K562 (cell line): ENCODE measurements around the gene PATL2. TPM values are rescaled to one million over a fixed set of nuclear protein-coding genes. Genes with fewer than 3 reads are reported as not detected.
"Not testable (repeated sequence)": the region's sequence is repeated elsewhere in the genome, so short reads cannot be mapped to it uniquely, and the experiment has no call there.

Experiments used
- ATAC-seq: fragments of 200-7000 bp; cut with Tn5 transposase; 3 replicates; pipeline ENCODE4 v1.9.1; 2020; ENCODE audit warnings: moderate library complexity
- BruUV-seq: library from RNA; stranded (reverse); fragments of 400-500 nt; replicated peaks from 2 replicates; lab custom pipeline; 2021; lab: Mats Ljungman, UMichigan
- CTCF ChIA-PET: fragments of 300-600 bp; formaldehyde crosslinking; extraction: SDS; loops from one replicate; lab custom pipeline; 2021; ENCODE audit warnings: low intra/inter-chr PET ratio; lab: Yijun Ruan, JAX
- POLR2A ChIA-PET: fragments of 300-600, 350-650 bp; sonication (Branson Sonifier 250); formaldehyde crosslinking; extraction: SDS; loops from one replicate; lab custom pipeline; 2021; ENCODE audit warnings: antibody characterized with exemption, inconsistent platforms; lab: Yijun Ruan, JAX
- DNase-seq, 4 experiments: peaks; one replicate each; pipeline versions ENCODE4 v3.0.0 to v3.0.0-alpha.2; 2011 to 2018; ENCODE audit warnings: low spot score in 3 of 4, mixed read lengths in 3 of 4; ENCODE audit errors: extremely low read depth in 1 of 4
- FAIRE-seq: peaks from 2 replicates; lab custom pipeline; 2011; peaks lifted over from hg19 to GRCh38; lab: Jason Lieb, UNC
- H2AFZ ChIP-seq: 2 replicates; pipeline ENCODE4 v1.6.0; 2011; ENCODE audit warnings: low read depth, low read length, control low read depth, inconsistent platforms
- H3K27ac ChIP-seq: fragments of 200-600 bp; 3 replicates; pipeline ENCODE4 v1.8.0; 2011; ENCODE audit warnings: low read depth, mild to moderate bottlenecking, control low read depth, inconsistent platforms, low read length, moderate library complexity, mixed read lengths; ENCODE audit errors: extremely low read depth
- H3K27me3 ChIP-seq, 2 experiments: fragments of 300-600 bp in 1 of 2; 2 replicates in 1 of 2; 3 replicates in 1 of 2; pipeline versions ENCODE4 v1.6.0 to v1.8.0; 2011; ENCODE audit warnings: inconsistent platforms in 2 of 2, low read length in 2 of 2, mild to moderate bottlenecking in 1 of 2, mixed read lengths in 1 of 2, moderate library complexity in 1 of 2; ENCODE audit not compliant: control insufficient read depth in 2 of 2, insufficient read depth in 2 of 2
- H3K36me3 ChIP-seq: fragments of 300-600 bp; 3 replicates; pipeline ENCODE4 v1.8.0; 2011; ENCODE audit warnings: mild to moderate bottlenecking, low read length, inconsistent platforms; ENCODE audit not compliant: control insufficient read depth, insufficient read depth
- H3K4me1 ChIP-seq, 2 experiments: fragments of 200-600 bp in 1 of 2; replicated peaks in 1 of 2; 2 replicates in 1 of 2; 3 replicates in 1 of 2; pipeline versions ENCODE4 v1.5.1 to v1.8.0; 2011; ENCODE audit warnings: inconsistent platforms in 2 of 2, low read length in 2 of 2, mild to moderate bottlenecking in 1 of 2, mixed read lengths in 1 of 2, moderate library complexity in 1 of 2; ENCODE audit not compliant: control insufficient read depth in 2 of 2, insufficient read depth in 2 of 2
- H3K4me2 ChIP-seq: 2 replicates; pipeline ENCODE4 v1.6.1; 2011; ENCODE audit warnings: low read length, control low read depth, inconsistent platforms, mixed read lengths; ENCODE audit not compliant: insufficient read depth
- H3K4me3 ChIP-seq: fragments of 200-600 bp; sonication (generic), shearing (Covaris generic); 2 replicates; pipeline ENCODE4 v1.5.1; 2016; ENCODE audit warnings: control low read depth, inconsistent platforms
- H3K79me2 ChIP-seq: fragments of 200-600 bp; 3 replicates; pipeline ENCODE4 v1.8.0; 2011; ENCODE audit warnings: low read length, inconsistent platforms; ENCODE audit not compliant: control insufficient read depth, insufficient read depth
- H3K9ac ChIP-seq, 2 experiments: 2 replicates each; pipeline versions ENCODE4 v1.6.0 to v1.6.1; 2011; ENCODE audit warnings: low read depth in 2 of 2, low read length in 2 of 2, control low read depth in 1 of 2, inconsistent platforms in 1 of 2, mild to moderate bottlenecking in 1 of 2, mixed read lengths in 1 of 2; ENCODE audit not compliant: insufficient read depth in 1 of 2
- H3K9me1 ChIP-seq: one replicate; pipeline ENCODE4 v1.6.0; 2011; ENCODE audit warnings: inconsistent platforms, mild to moderate bottlenecking, low read length, moderate library complexity; ENCODE audit not compliant: control insufficient read depth, insufficient read depth
- H3K9me3 ChIP-seq: replicated peaks from 2 replicates; pipeline ENCODE4 v1.5.1; 2011; ENCODE audit warnings: low read depth, low read length, inconsistent platforms; ENCODE audit not compliant: control insufficient read depth, insufficient read depth
- H4K20me1 ChIP-seq: replicated peaks from 2 replicates; pipeline ENCODE4 v1.6.1; 2011; ENCODE audit warnings: low read length, inconsistent platforms, mixed read lengths; ENCODE audit not compliant: control insufficient read depth, insufficient read depth
- ARID1B ChIP-seq: fragments of 450-650 bp; IDR thresholded peaks from 2 replicates; pipeline ENCODE4 v1.6.1; 2016; ENCODE audit warnings: antibody characterized with exemption, mild to moderate bottlenecking, inconsistent platforms
- LARP7 ChIP-seq: fragments of 450-650 bp; IDR thresholded peaks from 2 replicates; pipeline ENCODE4 v1.6.1; 2016
- RAD21 ChIP-seq, 2 experiments: fragments of 250-450 bp in 1 of 2; fragments of 450-650 bp in 1 of 2; sonication (Bioruptor Pico) in 1 of 2; formaldehyde crosslinking in 1 of 2; IDR thresholded peaks in 1 of 2; conservative IDR thresholded peaks in 1 of 2; 2 replicates each; pipeline versions ENCODE4 v1.4.0 to v1.8.0; 2020 to 2022; ENCODE audit warnings: mild to moderate bottlenecking in 2 of 2, moderate library complexity in 1 of 2
- ZFP1 ChIP-seq: fragments of 450-650 bp; formaldehyde crosslinking; IDR thresholded peaks from 2 replicates; pipeline ENCODE4 v1.4.0; 2020; ENCODE audit warnings: mild to moderate bottlenecking, mixed read lengths
- in situ Hi-C: fragments of 300-500 bp; cut with MboI; formaldehyde crosslinking; loops from 4 replicates; pipeline ENCODE4 v1.15.0; 2018; ENCODE audit warnings: inconsistent platforms, mixed read lengths
- intact Hi-C: fragments of 100-400 bp; cut with micrococcal nuclease; formaldehyde crosslinking; loops from 2 replicates; pipeline ENCODE4 v1.14.2; 2022
- polyA plus RNA-seq, 8 experiments: library from polyadenylated mRNA; depleted of rRNA in 4 of 8; stranded (reverse) in 5 of 8; unstranded in 3 of 8; fragments of >200 nt; fragmentation: Nextera tagmentation in 2 of 8; fragmentation: Illumina TruSeq in 1 of 8; extraction: Ambion mirVana in 2 of 8; extraction: Trizol in 1 of 8; gene quantifications; 2 replicates each; pipeline versions ENCODE4 v1.2.1 to v1.2.3, GENCODE V29; 2011 to 2014; ENCODE audit warnings: inconsistent platforms in 1 of 8, missing spikeins in 1 of 8
- total RNA-seq, 7 experiments: library from RNA; depleted of rRNA in 6 of 7; stranded (reverse); fragments of >200 nt in 6 of 7; fragmentation: Illumina TruSeq in 2 of 7; extraction: Trizol in 2 of 7; gene quantifications; 2 replicates each; pipeline versions ENCODE4 v1.2.1 to v1.2.3, GENCODE V29; 2011 to 2021; ENCODE audit warnings: low replicate concordance in 1 of 7
- TF ChIP-seq, protein P1 (sequence below): fragments of 450-650 bp; IDR thresholded peaks from 2 replicates; pipeline ENCODE4 v1.6.1; 2016; ENCODE audit warnings: low read depth, mild to moderate bottlenecking, moderate library complexity
- TF ChIP-seq, protein P2 (sequence below): IDR thresholded peaks from 2 replicates; pipeline ENCODE4 v1.6.1; 2014; ENCODE audit warnings: antibody characterized with exemption
- TF ChIP-seq, protein P3 (sequence below): sonication (generic); formaldehyde crosslinking; IDR thresholded peaks from 2 replicates; pipeline ENCODE4 v1.8.1; 2022; ENCODE audit warnings: missing genetic modification reagents
- TF ChIP-seq, protein P4 (sequence below): fragments of 250-450 bp; sonication (Bioruptor Pico); IDR thresholded peaks from 2 replicates; pipeline ENCODE4 v1.5.0; 2021
- TF ChIP-seq, protein P5 (sequence below): fragments of 250-450 bp; sonication (Bioruptor Pico); IDR thresholded peaks from 2 replicates; pipeline ENCODE4 v1.8.0; 2021; ENCODE audit warnings: borderline replicate concordance, mild to moderate bottlenecking, moderate library complexity; ENCODE audit not compliant: poor library complexity, severe bottlenecking

PATL2 gene
- total and polyA plus RNA-seq, 9 of the 15 experiments (the other 6 are each of a cell fraction or from before 2014, with no cell fraction given): 0.42 to 1.1 (median 0.86) TPM

DNA sequence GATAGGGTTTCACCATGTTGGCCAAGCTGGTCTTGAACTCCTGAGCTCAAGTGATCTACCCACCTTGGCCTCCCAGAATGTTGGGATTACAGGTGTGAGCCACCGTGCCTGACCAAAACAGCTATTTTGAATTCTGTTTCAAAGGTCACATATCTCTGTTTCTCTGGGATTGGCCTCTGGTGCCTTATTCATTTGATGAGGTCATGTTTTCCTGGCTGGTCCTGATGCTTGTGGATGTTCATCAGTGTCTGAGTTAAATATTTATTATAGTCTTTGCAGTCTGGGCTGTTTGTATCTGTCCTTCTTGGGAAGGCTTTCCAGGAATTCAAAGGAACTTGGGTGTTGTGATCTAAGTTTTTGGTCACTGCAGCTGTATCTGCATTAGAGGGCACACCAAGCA, 5.1 kb downstream of the PATL2 start (continued):
- TF ChIP-seq RAD21 (CRISPR knock-in tag; conservative IDR thresholded peaks at IDR 0.05 in 1 of 2, IDR thresholded peaks at IDR 0.05 in 1 of 2) (no peak), LARP7 (no peak), ZFP1 (CRISPR knock-in tag) (no peak), ARID1B (no peak)
- TF ChIP-seq, protein P1, sequence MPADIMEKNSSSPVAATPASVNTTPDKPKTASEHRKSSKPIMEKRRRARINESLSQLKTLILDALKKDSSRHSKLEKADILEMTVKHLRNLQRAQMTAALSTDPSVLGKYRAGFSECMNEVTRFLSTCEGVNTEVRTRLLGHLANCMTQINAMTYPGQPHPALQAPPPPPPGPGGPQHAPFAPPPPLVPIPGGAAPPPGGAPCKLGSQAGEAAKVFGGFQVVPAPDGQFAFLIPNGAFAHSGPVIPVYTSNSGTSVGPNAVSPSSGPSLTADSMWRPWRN: no peak
- TF ChIP-seq, protein P2, sequence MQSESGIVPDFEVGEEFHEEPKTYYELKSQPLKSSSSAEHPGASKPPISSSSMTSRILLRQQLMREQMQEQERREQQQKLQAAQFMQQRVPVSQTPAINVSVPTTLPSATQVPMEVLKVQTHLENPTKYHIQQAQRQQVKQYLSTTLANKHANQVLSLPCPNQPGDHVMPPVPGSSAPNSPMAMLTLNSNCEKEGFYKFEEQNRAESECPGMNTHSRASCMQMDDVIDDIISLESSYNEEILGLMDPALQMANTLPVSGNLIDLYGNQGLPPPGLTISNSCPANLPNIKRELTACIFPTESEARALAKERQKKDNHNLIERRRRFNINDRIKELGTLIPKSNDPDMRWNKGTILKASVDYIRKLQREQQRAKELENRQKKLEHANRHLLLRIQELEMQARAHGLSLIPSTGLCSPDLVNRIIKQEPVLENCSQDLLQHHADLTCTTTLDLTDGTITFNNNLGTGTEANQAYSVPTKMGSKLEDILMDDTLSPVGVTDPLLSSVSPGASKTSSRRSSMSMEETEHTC: no peak
- TF ChIP-seq, protein P3, sequence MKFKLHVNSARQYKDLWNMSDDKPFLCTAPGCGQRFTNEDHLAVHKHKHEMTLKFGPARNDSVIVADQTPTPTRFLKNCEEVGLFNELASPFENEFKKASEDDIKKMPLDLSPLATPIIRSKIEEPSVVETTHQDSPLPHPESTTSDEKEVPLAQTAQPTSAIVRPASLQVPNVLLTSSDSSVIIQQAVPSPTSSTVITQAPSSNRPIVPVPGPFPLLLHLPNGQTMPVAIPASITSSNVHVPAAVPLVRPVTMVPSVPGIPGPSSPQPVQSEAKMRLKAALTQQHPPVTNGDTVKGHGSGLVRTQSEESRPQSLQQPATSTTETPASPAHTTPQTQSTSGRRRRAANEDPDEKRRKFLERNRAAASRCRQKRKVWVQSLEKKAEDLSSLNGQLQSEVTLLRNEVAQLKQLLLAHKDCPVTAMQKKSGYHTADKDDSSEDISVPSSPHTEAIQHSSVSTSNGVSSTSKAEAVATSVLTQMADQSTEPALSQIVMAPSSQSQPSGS (CRISPR knock-in tag): no peak
- TF ChIP-seq, protein P4, sequence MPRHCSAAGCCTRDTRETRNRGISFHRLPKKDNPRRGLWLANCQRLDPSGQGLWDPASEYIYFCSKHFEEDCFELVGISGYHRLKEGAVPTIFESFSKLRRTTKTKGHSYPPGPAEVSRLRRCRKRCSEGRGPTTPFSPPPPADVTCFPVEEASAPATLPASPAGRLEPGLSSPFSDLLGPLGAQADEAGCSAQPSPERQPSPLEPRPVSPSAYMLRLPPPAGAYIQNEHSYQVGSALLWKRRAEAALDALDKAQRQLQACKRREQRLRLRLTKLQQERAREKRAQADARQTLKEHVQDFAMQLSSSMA (CRISPR knock-in tag): no peak
- TF ChIP-seq, protein P5, sequence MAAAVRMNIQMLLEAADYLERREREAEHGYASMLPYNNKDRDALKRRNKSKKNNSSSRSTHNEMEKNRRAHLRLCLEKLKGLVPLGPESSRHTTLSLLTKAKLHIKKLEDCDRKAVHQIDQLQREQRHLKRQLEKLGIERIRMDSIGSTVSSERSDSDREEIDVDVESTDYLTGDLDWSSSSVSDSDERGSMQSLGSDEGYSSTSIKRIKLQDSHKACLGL (CRISPR knock-in tag): no peak

DNA sequence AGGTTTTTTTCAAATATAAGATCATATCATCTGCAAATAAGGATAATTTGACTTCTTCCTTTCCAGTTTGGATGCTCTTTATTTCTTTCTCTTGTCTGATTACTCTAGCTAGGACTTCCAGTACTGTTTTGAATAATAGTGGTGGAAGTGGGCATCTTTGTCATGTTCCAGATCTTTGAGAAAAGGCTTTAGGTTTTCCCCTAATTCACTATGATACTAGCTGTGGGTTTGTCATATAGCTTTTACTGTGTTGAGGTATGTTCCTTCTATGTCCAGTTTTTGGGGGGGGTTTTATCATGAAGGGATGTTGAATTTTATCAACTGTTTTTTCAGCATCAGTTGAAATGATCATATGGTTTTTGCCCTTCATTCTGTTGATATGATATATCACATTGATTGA, 10.4 kb downstream of the PATL2 start:
- H3K9me3 ChIP-seq, ATAC-seq, DNase-seq, CTCF ChIA-PET, H3K27me3 ChIP-seq, FAIRE-seq, intact Hi-C loops, H3K9ac ChIP-seq, H3K79me2 ChIP-seq, H3K9me1 ChIP-seq, H4K20me1 ChIP-seq, H3K4me3 ChIP-seq, H3K4me2 ChIP-seq, H3K36me3 ChIP-seq, BruUV-seq, in situ Hi-C loops, H2AFZ ChIP-seq, H3K4me1 ChIP-seq, H3K27ac ChIP-seq: not testable (repeated sequence)
- POLR2A ChIA-PET: interaction anchor here (1.1 to 1.6 kb wide), 2 partner anchors 8 to 11 kb away, joined by 4 read pairs; no protein-coding TSS in a partner anchor
